PC-3 (cell line): Measurements from ENCODE around the gene RASL10B.

Source experiments
- EZH2phosphoT487 ChIP-seq: fragments of 300-600 bp; sonication (generic); IDR thresholded peaks from 2 replicates; pipeline ENCODE4 v1.6.1; 2018; ENCODE audit warnings: mild to moderate bottlenecking, antibody characterized with exemption, low read length, borderline replicate concordance
- TF ChIP-seq, protein P1 (sequence below): fragments of 300-600 bp; sonication (generic); conservative IDR thresholded peaks from 2 replicates; pipeline ENCODE4 v1.5.1; 2017; ENCODE audit warnings: antibody characterized with exemption, low read depth, mild to moderate bottlenecking, low read length

DNA sequence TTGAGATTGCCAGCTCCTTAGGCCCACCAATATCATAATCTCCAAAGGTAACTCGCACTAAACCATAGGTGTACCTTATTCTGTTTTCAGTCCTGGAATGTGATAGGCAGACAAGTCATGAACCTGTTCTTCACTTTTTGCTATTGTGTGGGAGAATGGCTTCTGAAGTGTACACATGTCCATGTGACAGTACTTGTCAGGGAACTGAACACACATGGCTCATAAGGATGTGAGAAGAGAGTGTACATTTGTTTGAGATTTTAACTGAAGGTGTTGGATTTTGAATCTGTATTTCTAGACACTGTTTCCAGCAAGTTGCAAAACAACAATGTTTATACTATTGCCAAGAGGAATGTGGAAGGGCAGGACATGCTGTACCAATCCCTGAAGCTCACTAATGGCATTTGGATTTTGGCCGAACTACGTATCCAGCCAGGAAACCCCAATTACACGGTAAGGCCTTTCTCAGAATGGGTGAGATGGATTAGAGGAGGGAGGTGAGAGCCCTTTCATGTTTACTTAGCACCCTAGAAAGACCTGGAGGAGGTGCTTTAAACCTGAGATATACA is 14.5 kb upstream of the RASL10B start:
- TF ChIP-seq, protein P1, sequence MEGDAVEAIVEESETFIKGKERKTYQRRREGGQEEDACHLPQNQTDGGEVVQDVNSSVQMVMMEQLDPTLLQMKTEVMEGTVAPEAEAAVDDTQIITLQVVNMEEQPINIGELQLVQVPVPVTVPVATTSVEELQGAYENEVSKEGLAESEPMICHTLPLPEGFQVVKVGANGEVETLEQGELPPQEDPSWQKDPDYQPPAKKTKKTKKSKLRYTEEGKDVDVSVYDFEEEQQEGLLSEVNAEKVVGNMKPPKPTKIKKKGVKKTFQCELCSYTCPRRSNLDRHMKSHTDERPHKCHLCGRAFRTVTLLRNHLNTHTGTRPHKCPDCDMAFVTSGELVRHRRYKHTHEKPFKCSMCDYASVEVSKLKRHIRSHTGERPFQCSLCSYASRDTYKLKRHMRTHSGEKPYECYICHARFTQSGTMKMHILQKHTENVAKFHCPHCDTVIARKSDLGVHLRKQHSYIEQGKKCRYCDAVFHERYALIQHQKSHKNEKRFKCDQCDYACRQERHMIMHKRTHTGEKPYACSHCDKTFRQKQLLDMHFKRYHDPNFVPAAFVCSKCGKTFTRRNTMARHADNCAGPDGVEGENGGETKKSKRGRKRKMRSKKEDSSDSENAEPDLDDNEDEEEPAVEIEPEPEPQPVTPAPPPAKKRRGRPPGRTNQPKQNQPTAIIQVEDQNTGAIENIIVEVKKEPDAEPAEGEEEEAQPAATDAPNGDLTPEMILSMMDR: no peak
- no peak for TF ChIP-seq EZH2phosphoT487
